ENCODE data around the gene KCNT2. TPM values are rescaled to one million over a fixed set of nuclear protein-coding genes. Genes with fewer than 3 reads are reported as not detected.
"Not testable (repeated sequence)": the region's sequence is repeated elsewhere in the genome, so short reads cannot be mapped to it uniquely, and the experiment has no call there.

KCNT2 gene
- polyA plus RNA-seq, 1 donor from 2014 or later = 21.4 TPM

DNA sequence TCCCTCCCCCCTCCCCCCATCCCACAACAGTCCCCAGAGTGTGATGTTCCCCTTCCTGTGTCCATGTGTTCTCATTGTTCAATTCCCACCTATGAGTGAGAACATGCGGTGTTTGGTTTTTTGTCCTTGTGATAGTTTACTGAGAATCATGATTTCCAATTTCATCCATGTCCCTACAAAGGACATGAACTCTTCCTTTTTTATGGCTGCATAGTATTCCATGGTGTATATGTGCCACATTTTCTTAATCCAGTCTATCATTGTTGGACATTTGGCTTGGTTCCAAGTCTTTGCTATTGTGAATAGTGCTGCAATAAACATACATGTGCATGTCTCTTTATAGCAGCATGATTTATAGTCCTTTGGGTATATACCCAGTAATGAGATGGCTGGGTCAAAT, 104.0 kb downstream of the KCNT2 start:
- not testable (repeated sequence) for H4K20me1 ChIP-seq (ENCODE audit: insufficient read depth); H3K27me3 ChIP-seq (ENCODE audit: insufficient read depth, low read depth, low read length); H3F3A ChIP-seq (ENCODE audit: insufficient read depth, low read length, poor library complexity, severe bottlenecking); H3K9me2 ChIP-seq (ENCODE audit: insufficient read depth, low read length); H3K9ac ChIP-seq (ENCODE audit: low read length); H3K4me2 ChIP-seq (ENCODE audit: low read length); H3K9me3 ChIP-seq (ENCODE audit: low read length); H2AFZ ChIP-seq (ENCODE audit: low read depth, low read length); H3K36me3 ChIP-seq (ENCODE audit: insufficient read depth, low read length); H3K79me2 ChIP-seq (replicated peaks; ENCODE audit: insufficient read depth, low read length); H3K4me3 ChIP-seq (ENCODE audit: low read length); H3K27ac ChIP-seq (ENCODE audit: low read length)

GRCh38 chr1:196502437-196502836, 105.8 kb downstream of the KCNT2 start:
- TF ChIP-seq MXI1 (conservative IDR thresholded peaks at IDR 0.05; ENCODE audit: poor library complexity, severe bottlenecking) (no peak), EZH2 (IDR thresholded peaks at IDR 0.05; ENCODE audit: borderline replicate concordance, insufficient read depth, low read length, poor library complexity, severe bottlenecking) (no peak), POLR2AphosphoS5 (IDR thresholded peaks at IDR 0.05) (no peak), SMC3 (conservative IDR thresholded peaks at IDR 0.05; ENCODE audit: poor library complexity) (no peak), RAD21 (conservative IDR thresholded peaks at IDR 0.05) (no peak), EP300 (conservative IDR thresholded peaks at IDR 0.05; ENCODE audit: poor library complexity, severe bottlenecking) (no peak), TAF1 (IDR thresholded peaks at IDR 0.05; ENCODE audit: low read depth) (no peak), REST (IDR thresholded peaks at IDR 0.05; ENCODE audit: borderline replicate concordance) (no peak)
- TF ChIP-seq, protein P1, sequence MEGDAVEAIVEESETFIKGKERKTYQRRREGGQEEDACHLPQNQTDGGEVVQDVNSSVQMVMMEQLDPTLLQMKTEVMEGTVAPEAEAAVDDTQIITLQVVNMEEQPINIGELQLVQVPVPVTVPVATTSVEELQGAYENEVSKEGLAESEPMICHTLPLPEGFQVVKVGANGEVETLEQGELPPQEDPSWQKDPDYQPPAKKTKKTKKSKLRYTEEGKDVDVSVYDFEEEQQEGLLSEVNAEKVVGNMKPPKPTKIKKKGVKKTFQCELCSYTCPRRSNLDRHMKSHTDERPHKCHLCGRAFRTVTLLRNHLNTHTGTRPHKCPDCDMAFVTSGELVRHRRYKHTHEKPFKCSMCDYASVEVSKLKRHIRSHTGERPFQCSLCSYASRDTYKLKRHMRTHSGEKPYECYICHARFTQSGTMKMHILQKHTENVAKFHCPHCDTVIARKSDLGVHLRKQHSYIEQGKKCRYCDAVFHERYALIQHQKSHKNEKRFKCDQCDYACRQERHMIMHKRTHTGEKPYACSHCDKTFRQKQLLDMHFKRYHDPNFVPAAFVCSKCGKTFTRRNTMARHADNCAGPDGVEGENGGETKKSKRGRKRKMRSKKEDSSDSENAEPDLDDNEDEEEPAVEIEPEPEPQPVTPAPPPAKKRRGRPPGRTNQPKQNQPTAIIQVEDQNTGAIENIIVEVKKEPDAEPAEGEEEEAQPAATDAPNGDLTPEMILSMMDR (IDR thresholded peaks at IDR 0.05; ENCODE audit: poor library complexity, severe bottlenecking) = no peak
- no peaks in the 10 kb centered on the region for H3K9me2 ChIP-seq (ENCODE audit: insufficient read depth, low read length)
- no peaks in the 10 kb centered on the region for H3K27me3 ChIP-seq (ENCODE audit: insufficient read depth, low read depth, low read length)
- no peaks in the 10 kb centered on the region for H3K79me2 ChIP-seq (replicated peaks; ENCODE audit: insufficient read depth, low read length)
- no peak overlapping the region for H2AFZ ChIP-seq (ENCODE audit: low read depth, low read length)
- no peak overlapping the region for H3K27ac ChIP-seq (ENCODE audit: low read length)
- H3K4me2 ChIP-seq (ENCODE audit: low read length) = no peak overlapping the region
- no peaks in the 10 kb centered on the region for H3F3A ChIP-seq (ENCODE audit: insufficient read depth, low read length, poor library complexity, severe bottlenecking)
- no peaks in the 10 kb centered on the region for H4K20me1 ChIP-seq (ENCODE audit: insufficient read depth)
- no peak overlapping the region for H3K4me3 ChIP-seq (ENCODE audit: low read length)
- H3K9ac ChIP-seq (ENCODE audit: low read length) = no peak overlapping the region
- no peaks in the 10 kb centered on the region for H3K9me3 ChIP-seq (ENCODE audit: low read length)
- H3K36me3 ChIP-seq (ENCODE audit: insufficient read depth, low read length) = no peaks in the 10 kb centered on the region

Measured in neural cell (in vitro differentiated cells).